ENCODE results near the gene RPL39.
A peak's percentile ranks its signal among the peaks of the same experiment; 100 is the strongest.

GRCh38 chrX:119790977-119791436 lies 423 bp downstream of the RPL39 start:
- TF ChIP-seq CHD2 (IDR thresholded peaks at IDR 0.05; ENCODE audit: borderline replicate concordance, low read depth, low read length) (no peak), MYC (IDR thresholded peaks at IDR 0.05; ENCODE audit: insufficient read depth, insufficient read length, insufficient replicate concordance, low read length, severe bottlenecking) (no peak), CEBPB (IDR thresholded peaks at IDR 0.05; ENCODE audit: borderline replicate concordance in 1 of 2, low read depth in 2 of 2, low read length in 2 of 2) (no peak), POLR2A (IDR thresholded peaks at IDR 0.05; ENCODE audit: low read depth, low read length) (no peak), CTCF (IDR thresholded peaks at IDR 0.05 in 2 of 3, conservative IDR thresholded peaks at IDR 0.05 in 1 of 3; ENCODE audit: control insufficient read depth in 2 of 3, extremely low read depth in 1 of 3, insufficient read depth in 1 of 3, low read depth in 3 of 3, low read length in 3 of 3) (peak; percentile 10 to 38 (median 25); a peak in 3 of 6 replicates), ETV6 (conservative IDR thresholded peaks at IDR 0.05 in 1 of 2, IDR thresholded peaks at IDR 0.05 in 1 of 2; ENCODE audit: borderline replicate concordance in 1 of 2, low read depth in 1 of 2) (no peak), NR2C2 (IDR thresholded peaks at IDR 0.05; ENCODE audit: borderline replicate concordance, control insufficient read depth, insufficient read length, low read depth) (no peak), ATF3 (IDR thresholded peaks at IDR 0.05; ENCODE audit: borderline replicate concordance, extremely low read depth, low read depth, low read length) (no peak), BRCA1 (IDR thresholded peaks at IDR 0.05; ENCODE audit: low read depth, low read length) (no peak)
- TF ChIP-seq, protein P1, sequence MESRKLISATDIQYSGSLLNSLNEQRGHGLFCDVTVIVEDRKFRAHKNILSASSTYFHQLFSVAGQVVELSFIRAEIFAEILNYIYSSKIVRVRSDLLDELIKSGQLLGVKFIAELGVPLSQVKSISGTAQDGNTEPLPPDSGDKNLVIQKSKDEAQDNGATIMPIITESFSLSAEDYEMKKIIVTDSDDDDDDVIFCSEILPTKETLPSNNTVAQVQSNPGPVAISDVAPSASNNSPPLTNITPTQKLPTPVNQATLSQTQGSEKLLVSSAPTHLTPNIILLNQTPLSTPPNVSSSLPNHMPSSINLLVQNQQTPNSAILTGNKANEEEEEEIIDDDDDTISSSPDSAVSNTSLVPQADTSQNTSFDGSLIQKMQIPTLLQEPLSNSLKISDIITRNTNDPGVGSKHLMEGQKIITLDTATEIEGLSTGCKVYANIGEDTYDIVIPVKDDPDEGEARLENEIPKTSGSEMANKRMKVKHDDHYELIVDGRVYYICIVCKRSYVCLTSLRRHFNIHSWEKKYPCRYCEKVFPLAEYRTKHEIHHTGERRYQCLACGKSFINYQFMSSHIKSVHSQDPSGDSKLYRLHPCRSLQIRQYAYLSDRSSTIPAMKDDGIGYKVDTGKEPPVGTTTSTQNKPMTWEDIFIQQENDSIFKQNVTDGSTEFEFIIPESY (IDR thresholded peaks at IDR 0.05): no peak
- TF ChIP-seq, protein P2, sequence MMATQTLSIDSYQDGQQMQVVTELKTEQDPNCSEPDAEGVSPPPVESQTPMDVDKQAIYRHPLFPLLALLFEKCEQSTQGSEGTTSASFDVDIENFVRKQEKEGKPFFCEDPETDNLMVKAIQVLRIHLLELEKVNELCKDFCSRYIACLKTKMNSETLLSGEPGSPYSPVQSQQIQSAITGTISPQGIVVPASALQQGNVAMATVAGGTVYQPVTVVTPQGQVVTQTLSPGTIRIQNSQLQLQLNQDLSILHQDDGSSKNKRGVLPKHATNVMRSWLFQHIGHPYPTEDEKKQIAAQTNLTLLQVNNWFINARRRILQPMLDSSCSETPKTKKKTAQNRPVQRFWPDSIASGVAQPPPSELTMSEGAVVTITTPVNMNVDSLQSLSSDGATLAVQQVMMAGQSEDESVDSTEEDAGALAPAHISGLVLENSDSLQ (IDR thresholded peaks at IDR 0.05): no peak
- TF ChIP-seq, protein P3, sequence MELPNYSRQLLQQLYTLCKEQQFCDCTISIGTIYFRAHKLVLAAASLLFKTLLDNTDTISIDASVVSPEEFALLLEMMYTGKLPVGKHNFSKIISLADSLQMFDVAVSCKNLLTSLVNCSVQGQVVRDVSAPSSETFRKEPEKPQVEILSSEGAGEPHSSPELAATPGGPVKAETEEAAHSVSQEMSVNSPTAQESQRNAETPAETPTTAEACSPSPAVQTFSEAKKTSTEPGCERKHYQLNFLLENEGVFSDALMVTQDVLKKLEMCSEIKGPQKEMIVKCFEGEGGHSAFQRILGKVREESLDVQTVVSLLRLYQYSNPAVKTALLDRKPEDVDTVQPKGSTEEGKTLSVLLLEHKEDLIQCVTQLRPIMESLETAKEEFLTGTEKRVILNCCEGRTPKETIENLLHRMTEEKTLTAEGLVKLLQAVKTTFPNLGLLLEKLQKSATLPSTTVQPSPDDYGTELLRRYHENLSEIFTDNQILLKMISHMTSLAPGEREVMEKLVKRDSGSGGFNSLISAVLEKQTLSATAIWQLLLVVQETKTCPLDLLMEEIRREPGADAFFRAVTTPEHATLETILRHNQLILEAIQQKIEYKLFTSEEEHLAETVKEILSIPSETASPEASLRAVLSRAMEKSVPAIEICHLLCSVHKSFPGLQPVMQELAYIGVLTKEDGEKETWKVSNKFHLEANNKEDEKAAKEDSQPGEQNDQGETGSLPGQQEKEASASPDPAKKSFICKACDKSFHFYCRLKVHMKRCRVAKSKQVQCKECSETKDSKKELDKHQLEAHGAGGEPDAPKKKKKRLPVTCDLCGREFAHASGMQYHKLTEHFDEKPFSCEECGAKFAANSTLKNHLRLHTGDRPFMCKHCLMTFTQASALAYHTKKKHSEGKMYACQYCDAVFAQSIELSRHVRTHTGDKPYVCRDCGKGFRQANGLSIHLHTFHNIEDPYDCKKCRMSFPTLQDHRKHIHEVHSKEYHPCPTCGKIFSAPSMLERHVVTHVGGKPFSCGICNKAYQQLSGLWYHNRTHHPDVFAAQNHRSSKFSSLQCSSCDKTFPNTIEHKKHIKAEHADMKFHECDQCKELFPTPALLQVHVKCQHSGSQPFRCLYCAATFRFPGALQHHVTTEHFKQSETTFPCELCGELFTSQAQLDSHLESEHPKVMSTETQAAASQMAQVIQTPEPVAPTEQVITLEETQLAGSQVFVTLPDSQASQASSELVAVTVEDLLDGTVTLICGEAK (IDR thresholded peaks at IDR 0.05; ENCODE audit: borderline replicate concordance): no peak
